RWPE1 (cell line): ENCODE data around the gene FOLR2.
"Not testable (repeated sequence)": the region's sequence is repeated elsewhere in the genome, so short reads cannot be mapped to it uniquely, and the experiment has no call there.

Experiments used
- CTCF ChIA-PET: fragments of 350-600 bp; sonication (Branson Sonifier 250); formaldehyde crosslinking; extraction: SDS; loops from one replicate; lab custom pipeline; 2021; lab: Yijun Ruan, JAX
- POLR2A ChIA-PET: fragments of 400-600 bp; formaldehyde crosslinking; extraction: SDS; loops from one replicate; lab custom pipeline; 2020; ENCODE audit warnings: antibody characterized with exemption; ENCODE audit not compliant: low non-redundant PET; lab: Yijun Ruan, JAX
- DNase-seq: peaks from one replicate; pipeline ENCODE4 v3.0.0; 2012; ENCODE audit warnings: low spot score
- H3K27ac ChIP-seq: fragments of 450-650 bp; 2 replicates; pipeline ENCODE4 v1.5.1; 2017
- CTCF ChIP-seq: fragments of 450-650 bp; conservative IDR thresholded peaks from 2 replicates; pipeline ENCODE4 v1.5.1; 2017; ENCODE audit warnings: low read depth, mild to moderate bottlenecking

Gene FOLR2

GRCh38 chr11:72265951-72266350, 49.4 kb downstream of the FOLR2 start:
- DNase-seq = no peak
- H3K27ac ChIP-seq = no peak overlapping the region
- ChIA-PET POLR2A (no interaction called here), CTCF (no interaction called here)
- TF ChIP-seq CTCF = no peak

- ChIA-PET POLR2A (interaction anchor here (0.6 kb wide), 1 partner anchor 11 kb away, joined by 3 read pairs; no protein-coding TSS in a partner anchor), CTCF (interaction anchor here (1.0 kb wide), 1 partner anchor 96 kb away, joined by 3 read pairs; no protein-coding TSS in a partner anchor)
- not testable (repeated sequence) for H3K27ac ChIP-seq, DNase-seq
These were observed 50.4 kb downstream of the FOLR2 start for GRCh38 chr11:72266960-72267359.

GRCh38 chr11:72267956-72268617, 51.5 kb downstream of the FOLR2 start:
- ChIA-PET CTCF (interaction anchor here (0.5 to 1.0 kb wide), 3 partner anchors 95 to 798 kb away, joined by 3 to 4 read pairs (median 3); no protein-coding TSS in a partner anchor), POLR2A (no interaction called here)
- DNase-seq = no peak
- no peak overlapping the region for H3K27ac ChIP-seq
- TF ChIP-seq CTCF = no peak
